ENCODE results near the gene DNAJC11.
A peak's percentile ranks its signal among the peaks of the same experiment; 100 is the strongest.
"Not testable (repeated sequence)": the region's sequence is repeated elsewhere in the genome, so short reads cannot be mapped to it uniquely, and the experiment has no call there.

The DNAJC11 gene

DNA sequence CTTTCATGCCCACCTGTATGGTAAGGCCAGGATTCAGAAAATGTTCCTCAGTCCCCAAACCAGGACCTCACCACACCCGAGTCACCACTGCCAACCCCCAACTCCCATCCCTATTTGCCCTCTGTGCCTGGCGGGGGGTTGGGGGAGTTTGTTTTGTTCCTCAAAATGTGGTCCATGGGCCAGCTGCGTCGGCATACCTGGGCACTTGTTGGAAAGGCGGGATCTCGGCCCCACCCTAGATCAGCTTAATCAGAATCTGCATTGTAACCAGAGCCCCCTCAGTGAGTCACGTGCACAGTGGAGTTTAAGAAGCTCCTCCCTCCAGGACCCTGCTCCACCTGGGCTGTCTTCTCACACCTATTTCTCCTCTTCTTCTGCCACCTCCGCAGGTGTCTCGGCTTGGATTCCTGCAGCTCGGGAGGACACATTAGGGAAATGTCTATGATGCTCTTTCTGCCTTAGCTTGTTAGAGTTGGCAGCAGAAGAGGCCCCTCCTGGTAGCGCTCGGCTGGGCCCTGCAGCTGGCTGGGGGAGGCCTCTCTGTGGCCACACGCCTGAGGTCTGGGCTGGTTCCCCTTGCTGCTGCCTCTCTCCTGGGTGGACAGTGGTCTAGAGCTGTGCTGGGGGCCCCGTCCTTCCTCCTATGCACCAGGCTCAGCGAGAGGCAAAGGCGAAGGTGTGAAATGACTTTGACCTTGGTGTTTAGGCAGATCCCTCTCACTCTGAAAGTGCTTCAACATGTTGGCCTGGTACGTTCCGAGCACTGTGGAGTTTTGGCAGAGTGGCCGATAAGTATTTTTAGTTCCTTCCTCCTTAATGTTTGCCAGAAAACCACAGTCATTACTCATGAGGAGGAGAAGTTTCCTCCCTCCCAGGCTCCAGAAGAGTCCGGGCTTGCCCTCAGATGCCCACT lies 41.8 kb upstream of the DNAJC11 start:
- TF ChIP-seq, protein P1, sequence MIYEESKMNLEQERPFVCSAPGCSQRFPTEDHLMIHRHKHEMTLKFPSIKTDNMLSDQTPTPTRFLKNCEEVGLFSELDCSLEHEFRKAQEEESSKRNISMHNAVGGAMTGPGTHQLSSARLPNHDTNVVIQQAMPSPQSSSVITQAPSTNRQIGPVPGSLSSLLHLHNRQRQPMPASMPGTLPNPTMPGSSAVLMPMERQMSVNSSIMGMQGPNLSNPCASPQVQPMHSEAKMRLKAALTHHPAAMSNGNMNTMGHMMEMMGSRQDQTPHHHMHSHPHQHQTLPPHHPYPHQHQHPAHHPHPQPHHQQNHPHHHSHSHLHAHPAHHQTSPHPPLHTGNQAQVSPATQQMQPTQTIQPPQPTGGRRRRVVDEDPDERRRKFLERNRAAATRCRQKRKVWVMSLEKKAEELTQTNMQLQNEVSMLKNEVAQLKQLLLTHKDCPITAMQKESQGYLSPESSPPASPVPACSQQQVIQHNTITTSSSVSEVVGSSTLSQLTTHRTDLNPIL (CRISPR knock-in tag; IDR thresholded peaks at IDR 0.05; ENCODE audit: low read depth), result no peak
- TF ChIP-seq BACH2 (CRISPR knock-in tag; IDR thresholded peaks at IDR 0.05; ENCODE audit: borderline replicate concordance) (no peak), PPARA (CRISPR knock-in tag; IDR thresholded peaks at IDR 0.05; ENCODE audit: borderline replicate concordance) (no peak), ZFP3 (CRISPR knock-in tag; IDR thresholded peaks at IDR 0.05) (no peak), ZNF8 (CRISPR knock-in tag; IDR thresholded peaks at IDR 0.05) (no peak), ARNTL (CRISPR knock-in tag; IDR thresholded peaks at IDR 0.05; ENCODE audit: borderline replicate concordance, low read depth) (no peak), OSR1 (CRISPR knock-in tag; IDR thresholded peaks at IDR 0.05) (no peak), CSDC2 (CRISPR knock-in tag; IDR thresholded peaks at IDR 0.05) (no peak), RARB (CRISPR knock-in tag; IDR thresholded peaks at IDR 0.05) (no peak)
- TF ChIP-seq, protein P2, sequence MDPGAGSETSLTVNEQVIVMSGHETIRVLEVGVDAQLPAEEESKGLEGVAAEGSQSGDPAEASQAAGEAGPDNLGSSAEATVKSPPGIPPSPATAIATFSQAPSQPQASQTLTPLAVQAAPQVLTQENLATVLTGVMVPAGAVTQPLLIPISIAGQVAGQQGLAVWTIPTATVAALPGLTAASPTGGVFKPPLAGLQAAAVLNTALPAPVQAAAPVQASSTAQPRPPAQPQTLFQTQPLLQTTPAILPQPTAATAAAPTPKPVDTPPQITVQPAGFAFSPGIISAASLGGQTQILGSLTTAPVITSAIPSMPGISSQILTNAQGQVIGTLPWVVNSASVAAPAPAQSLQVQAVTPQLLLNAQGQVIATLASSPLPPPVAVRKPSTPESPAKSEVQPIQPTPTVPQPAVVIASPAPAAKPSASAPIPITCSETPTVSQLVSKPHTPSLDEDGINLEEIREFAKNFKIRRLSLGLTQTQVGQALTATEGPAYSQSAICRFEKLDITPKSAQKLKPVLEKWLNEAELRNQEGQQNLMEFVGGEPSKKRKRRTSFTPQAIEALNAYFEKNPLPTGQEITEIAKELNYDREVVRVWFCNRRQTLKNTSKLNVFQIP (CRISPR knock-in tag; IDR thresholded peaks at IDR 0.05; ENCODE audit: borderline replicate concordance, low read depth), result no peak
- ATAC-seq, result peak; percentile 92

DNA sequence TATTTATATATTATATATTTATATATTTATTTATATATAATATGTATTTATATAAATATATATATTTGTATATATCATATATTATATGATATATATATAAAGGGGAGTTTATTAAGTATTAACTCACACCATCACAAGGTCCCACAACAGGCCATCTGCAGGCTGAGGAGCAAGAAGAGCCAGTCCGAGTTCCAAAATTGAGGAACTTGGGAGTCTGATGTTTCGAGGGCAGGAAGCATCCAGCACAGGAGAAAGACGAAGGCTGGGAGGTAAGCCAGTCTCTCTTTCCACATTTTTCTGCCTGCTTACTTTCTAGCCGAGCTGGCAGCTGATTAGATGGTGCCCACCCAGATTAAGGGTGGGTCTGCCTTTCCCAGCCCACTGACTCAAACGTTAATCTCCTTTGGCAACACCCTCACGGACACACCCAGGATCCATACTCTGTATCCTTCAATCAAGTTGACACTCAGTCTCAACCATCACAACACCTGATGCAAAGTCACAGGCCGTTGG lies 41.1 kb upstream of the DNAJC11 start:
- ATAC-seq, result not testable (repeated sequence)

DNA sequence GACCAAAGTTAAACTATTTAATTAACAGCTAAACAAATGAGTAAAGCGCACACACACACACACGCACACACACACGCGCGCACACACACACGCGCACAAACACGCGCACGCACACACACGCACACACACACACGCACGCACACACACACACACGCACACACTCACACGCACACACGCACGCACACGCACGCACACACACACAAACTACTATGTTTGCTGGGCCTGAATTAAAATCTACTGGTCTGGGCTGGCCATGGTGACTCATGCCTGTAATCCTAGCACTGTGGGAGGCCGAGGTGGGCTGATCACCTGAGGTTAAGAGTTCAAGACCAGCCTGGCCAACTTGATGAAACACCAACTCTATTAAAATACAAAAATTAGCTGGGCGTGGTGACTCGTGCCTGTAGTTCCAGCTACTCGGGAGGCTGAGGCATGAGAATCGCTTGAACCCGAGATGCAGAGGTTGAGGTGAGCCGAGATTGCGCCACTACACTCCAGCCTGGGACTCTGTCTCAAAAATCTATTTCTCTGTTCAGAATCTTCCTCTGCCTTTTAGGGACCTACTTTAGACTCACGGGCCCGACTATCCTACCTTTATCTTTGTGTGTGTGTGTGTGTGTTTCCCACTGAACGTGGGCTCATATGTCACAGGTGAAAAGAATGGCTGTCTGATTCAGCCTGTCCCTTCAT lies 37.5 kb upstream of the DNAJC11 start:
- no peak for ATAC-seq
- TF ChIP-seq SNAI2 (CRISPR knock-in tag; IDR thresholded peaks at IDR 0.05) (no peak), OSR1 (CRISPR knock-in tag; IDR thresholded peaks at IDR 0.05) (no peak), ZNF70 (CRISPR knock-in tag; IDR thresholded peaks at IDR 0.05) (no peak), TOX (CRISPR knock-in tag; IDR thresholded peaks at IDR 0.05; ENCODE audit: borderline replicate concordance) (no peak), RARB (CRISPR knock-in tag; IDR thresholded peaks at IDR 0.05) (no peak), ISL1 (CRISPR knock-in tag; IDR thresholded peaks at IDR 0.05) (no peak), ZNF8 (CRISPR knock-in tag; IDR thresholded peaks at IDR 0.05) (no peak)
- TF ChIP-seq, protein P1 (CRISPR knock-in tag; IDR thresholded peaks at IDR 0.05; ENCODE audit: low read depth), result no peak

DNA sequence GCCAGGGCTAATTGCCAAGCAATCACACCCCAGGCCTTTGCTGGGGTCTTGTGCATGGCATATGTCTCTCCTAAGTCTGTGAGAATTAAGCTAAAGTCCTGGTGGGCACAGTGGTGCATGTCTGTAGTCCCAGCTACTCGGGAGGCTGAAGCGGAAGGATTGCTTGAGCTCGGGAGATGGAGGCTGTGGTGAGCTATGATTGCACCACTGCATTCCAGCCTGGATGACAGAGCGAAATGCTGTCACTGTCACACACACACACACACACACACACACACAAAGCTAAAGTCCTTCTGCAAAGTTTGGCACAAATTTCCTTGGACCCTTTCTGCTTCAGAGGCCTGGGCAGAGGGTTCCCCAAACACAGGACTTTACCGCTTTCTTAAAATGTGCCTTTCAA lies 31.3 kb upstream of the DNAJC11 start:
- TF ChIP-seq GLIS3 (CRISPR knock-in tag; IDR thresholded peaks at IDR 0.05) (no peak), ISL1 (CRISPR knock-in tag; IDR thresholded peaks at IDR 0.05) (no peak), BACH2 (CRISPR knock-in tag; IDR thresholded peaks at IDR 0.05; ENCODE audit: borderline replicate concordance) (no peak), ZNF70 (CRISPR knock-in tag; IDR thresholded peaks at IDR 0.05) (no peak), CSDC2 (CRISPR knock-in tag; IDR thresholded peaks at IDR 0.05) (no peak)

DNA sequence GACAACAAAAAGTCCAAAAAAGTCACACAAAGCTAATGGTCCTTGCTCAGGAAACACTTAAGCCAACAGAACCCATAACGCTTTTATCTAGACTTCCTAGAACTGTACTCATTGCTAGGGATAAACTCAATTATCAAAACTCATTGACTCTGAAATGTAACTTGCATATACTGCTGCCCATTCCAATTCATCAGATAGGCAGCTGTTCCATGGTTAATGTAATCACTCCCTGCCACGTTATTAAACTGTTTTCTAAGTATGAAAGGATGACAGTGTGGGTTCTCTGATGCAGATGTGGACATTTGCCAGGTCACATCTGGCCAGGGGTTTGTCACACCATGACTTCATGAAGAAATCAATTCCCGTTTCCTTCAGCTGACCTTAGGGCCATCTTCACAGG lies 30.3 kb upstream of the DNAJC11 start:
- ATAC-seq, result peak; percentile 34; the same call in 1 of the 3 replicates
- TF ChIP-seq ESRRG (CRISPR knock-in tag; IDR thresholded peaks at IDR 0.05) (no peak), TCF4 (CRISPR knock-in tag; IDR thresholded peaks at IDR 0.05; ENCODE audit: borderline replicate concordance) (peak; percentile 61; the same call in 1 of the 2 replicates)
- TF ChIP-seq, protein P3, sequence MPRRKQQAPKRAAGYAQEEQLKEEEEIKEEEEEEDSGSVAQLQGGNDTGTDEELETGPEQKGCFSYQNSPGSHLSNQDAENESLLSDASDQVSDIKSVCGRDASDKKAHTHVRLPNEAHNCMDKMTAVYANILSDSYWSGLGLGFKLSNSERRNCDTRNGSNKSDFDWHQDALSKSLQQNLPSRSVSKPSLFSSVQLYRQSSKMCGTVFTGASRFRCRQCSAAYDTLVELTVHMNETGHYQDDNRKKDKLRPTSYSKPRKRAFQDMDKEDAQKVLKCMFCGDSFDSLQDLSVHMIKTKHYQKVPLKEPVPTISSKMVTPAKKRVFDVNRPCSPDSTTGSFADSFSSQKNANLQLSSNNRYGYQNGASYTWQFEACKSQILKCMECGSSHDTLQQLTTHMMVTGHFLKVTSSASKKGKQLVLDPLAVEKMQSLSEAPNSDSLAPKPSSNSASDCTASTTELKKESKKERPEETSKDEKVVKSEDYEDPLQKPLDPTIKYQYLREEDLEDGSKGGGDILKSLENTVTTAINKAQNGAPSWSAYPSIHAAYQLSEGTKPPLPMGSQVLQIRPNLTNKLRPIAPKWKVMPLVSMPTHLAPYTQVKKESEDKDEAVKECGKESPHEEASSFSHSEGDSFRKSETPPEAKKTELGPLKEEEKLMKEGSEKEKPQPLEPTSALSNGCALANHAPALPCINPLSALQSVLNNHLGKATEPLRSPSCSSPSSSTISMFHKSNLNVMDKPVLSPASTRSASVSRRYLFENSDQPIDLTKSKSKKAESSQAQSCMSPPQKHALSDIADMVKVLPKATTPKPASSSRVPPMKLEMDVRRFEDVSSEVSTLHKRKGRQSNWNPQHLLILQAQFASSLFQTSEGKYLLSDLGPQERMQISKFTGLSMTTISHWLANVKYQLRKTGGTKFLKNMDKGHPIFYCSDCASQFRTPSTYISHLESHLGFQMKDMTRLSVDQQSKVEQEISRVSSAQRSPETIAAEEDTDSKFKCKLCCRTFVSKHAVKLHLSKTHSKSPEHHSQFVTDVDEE (CRISPR knock-in tag; IDR thresholded peaks at IDR 0.05), result peak; percentile 38; the same call in 1 of the 2 replicates

More for the DNA sequence above, 31.3 kb upstream of the DNAJC11 start:
- ATAC-seq, result no peak
